Uterus (tissue), 4 donors: ENCODE results near the gene CRYBB2. TPM values are rescaled to one million over a fixed set of nuclear protein-coding genes. Genes with fewer than 3 reads are reported as not detected.
"Not testable (repeated sequence)": the region's sequence is repeated elsewhere in the genome, so short reads cannot be mapped to it uniquely, and the experiment has no call there.

ENCODE experiments used
- DNase-seq, 2 donors: peaks; one replicate each; pipeline ENCODE4 v3.0.0-alpha.2; 2019 to 2020
- H3K27ac ChIP-seq, 2 donors: fragments of 200-600 bp; sonication (generic); 1 replicate in 1 of 2; 2 replicates in 1 of 2; pipeline ENCODE4 v1.5.1; 2016 to 2018
- H3K27me3 ChIP-seq, 2 donors: fragments of 200-600 bp; sonication (generic); one replicate each; pipeline ENCODE4 v1.5.1; 2018 to 2019; ENCODE audit warnings: control low read depth in 1 of 2
- H3K36me3 ChIP-seq, 2 donors: fragments of 200-600 bp; sonication (generic); one replicate each; pipeline ENCODE4 v1.5.1; 2019; ENCODE audit warnings: control low read depth in 1 of 2
- H3K4me1 ChIP-seq, 2 donors: fragments of 200-600 bp; sonication (generic); one replicate each; pipeline ENCODE4 v1.5.1; 2018 to 2019; ENCODE audit warnings: control low read depth in 1 of 2
- H3K4me3 ChIP-seq, 2 donors: fragments of 200-600 bp; sonication (generic); 1 replicate in 1 of 2; 2 replicates in 1 of 2; pipeline ENCODE4 v1.5.1; 2018 to 2019; ENCODE audit warnings: mild to moderate bottlenecking in 1 of 2
- H3K9me3 ChIP-seq, 2 donors: fragments of 200-600 bp; sonication (generic); one replicate each; pipeline ENCODE4 v1.5.1; 2019; ENCODE audit warnings: control low read depth in 1 of 2
- CTCF ChIP-seq, 4 experiments: fragments of 200-600 bp in 2 of 4; fragments of 450-650 bp in 2 of 4; sonication (generic) in 2 of 4; IDR thresholded peaks; one replicate each; pipeline ENCODE4 v1.5.1; 2016 to 2019; ENCODE audit warnings: antibody characterized with exemption in 4 of 4, mild to moderate bottlenecking in 2 of 4, moderate library complexity in 1 of 4
- POLR2A ChIP-seq, 2 donors: fragments of 450-650 bp; IDR thresholded peaks; one replicate each; pipeline ENCODE4 v1.6.1; 2016; ENCODE audit warnings: antibody characterized with exemption in 2 of 2, mild to moderate bottlenecking in 1 of 2, moderate library complexity in 1 of 2
- intact Hi-C: fragments of 100-400 bp; cut with DNase I; formaldehyde crosslinking; loops from one replicate; pipeline ENCODE4 v1.15.1; 2023; ENCODE audit warnings: low total_unique reads
- total RNA-seq, 4 donors: library from RNA; depleted of rRNA in 3 of 4; stranded (reverse); fragments of >200 nt in 3 of 4; gene quantifications; one replicate each; pipeline versions ENCODE4 v1.1.0 to v1.2.4, GENCODE V29; 2014 to 2023
- donor health status: DM: yes; HTN: yes; CAD: no.

Gene CRYBB2
- total RNA-seq, 4 donors from 2014 or later = not detected

GRCh38 chr22:25221790-25222189 is 2.4 kb downstream of the CRYBB2 start:
- Histone ChIP-seq H3K9me3 (no peaks in the 10 kb centered on the region), H3K36me3 (no peaks in the 10 kb centered on the region), H3K4me1 (no peaks in the 10 kb centered on the region), H3K27me3 (no peaks in the 10 kb centered on the region), H3K27ac (no peak overlapping the region), H3K4me3 (no peak overlapping the region)
- no peak for DNase-seq
- intact Hi-C loops = no loop called here
- no peak for TF ChIP-seq CTCF (IDR thresholded peaks at IDR 0.05)
- no peak for TF ChIP-seq POLR2A (IDR thresholded peaks at IDR 0.05)

- no peak overlapping the region for H3K27ac ChIP-seq
- no peak for DNase-seq
- intact Hi-C loops = no loop called here
- no peak for TF ChIP-seq POLR2A (IDR thresholded peaks at IDR 0.05)
- TF ChIP-seq CTCF (IDR thresholded peaks at IDR 0.05) = no peak
- no peaks in the 10 kb centered on the region for H3K9me3 ChIP-seq
- no peaks in the 10 kb centered on the region for H3K27me3 ChIP-seq
- H3K4me3 ChIP-seq = no peak overlapping the region
- H3K36me3 ChIP-seq = no peaks in the 10 kb centered on the region
- no peaks in the 10 kb centered on the region for H3K4me1 ChIP-seq
These were observed 3.9 kb downstream of the CRYBB2 start for GRCh38 chr22:25223269-25223850.

- intact Hi-C loops = no loop called here
- Histone ChIP-seq H3K4me1 (no peaks in the 10 kb centered on the region), H3K27me3 (no peaks in the 10 kb centered on the region), H3K9me3 (no peaks in the 10 kb centered on the region), H3K27ac (no peak overlapping the region), H3K4me3 (no peak overlapping the region), H3K36me3 (no peaks in the 10 kb centered on the region)
- no peak for DNase-seq
- TF ChIP-seq POLR2A (IDR thresholded peaks at IDR 0.05) = no peak
- no peak for TF ChIP-seq CTCF (IDR thresholded peaks at IDR 0.05)
These were observed 9.4 kb downstream of the CRYBB2 start for GRCh38 chr22:25228822-25229221.

- H3K36me3 ChIP-seq, H3K4me1 ChIP-seq, H3K27ac ChIP-seq, H3K4me3 ChIP-seq, H3K27me3 ChIP-seq, H3K9me3 ChIP-seq, intact Hi-C loops, DNase-seq: not testable (repeated sequence)
These were observed 11.3 kb downstream of the CRYBB2 start for GRCh38 chr22:25230760-25231159.

- no peak overlapping the region for H3K4me3 ChIP-seq
- no peak for DNase-seq
- H3K27ac ChIP-seq = no peak overlapping the region
- no peaks in the 10 kb centered on the region for H3K4me1 ChIP-seq
- H3K27me3 ChIP-seq = no peaks in the 10 kb centered on the region
- TF ChIP-seq CTCF (IDR thresholded peaks at IDR 0.05) (no peak), POLR2A (IDR thresholded peaks at IDR 0.05) (no peak)
- H3K36me3 ChIP-seq = no peaks in the 10 kb centered on the region
- H3K9me3 ChIP-seq = no peaks in the 10 kb centered on the region
- intact Hi-C loops = no loop called here
These were observed 12.9 kb downstream of the CRYBB2 start for GRCh38 chr22:25232301-25232700.

GRCh38 chr22:25233706-25234105 is 14.3 kb downstream of the CRYBB2 start:
- H3K27ac ChIP-seq, H3K4me1 ChIP-seq, H3K9me3 ChIP-seq, H3K36me3 ChIP-seq, H3K27me3 ChIP-seq, DNase-seq, intact Hi-C loops, H3K4me3 ChIP-seq: not testable (repeated sequence)
